Spleen (tissue), 11 donors: ENCODE results near the gene RUSF1. TPM values are rescaled to one million over a fixed set of nuclear protein-coding genes. Genes with fewer than 3 reads are reported as not detected.
"Not testable (repeated sequence)": the region's sequence is repeated elsewhere in the genome, so short reads cannot be mapped to it uniquely, and the experiment has no call there.

Source experiments
- DNase-seq: peaks from one replicate; pipeline ENCODE4 v3.0.0-alpha.2; 2020
- H3K27ac ChIP-seq, 8 donors: fragments of 200-600 bp; sonication (generic) in 7 of 8; 1 replicate in 4 of 8; 2 replicates in 4 of 8; pipeline versions ENCODE4 v1.5.0 to v1.8.0; 2016 to 2021; ENCODE audit warnings: inconsistent platforms in 4 of 8, mild to moderate bottlenecking in 4 of 8, moderate library complexity in 1 of 8
- H3K27me3 ChIP-seq, 7 donors: fragments of 200-600 bp; sonication (generic) in 6 of 7; replicated peaks in 1 of 7; 1 replicate in 4 of 7; 2 replicates in 3 of 7; pipeline versions ENCODE4 v1.5.0 to v1.8.0; 2016 to 2021; ENCODE audit warnings: inconsistent platforms in 3 of 7, mild to moderate bottlenecking in 1 of 7
- H3K36me3 ChIP-seq, 6 donors: fragments of 200-600 bp; sonication (generic) in 5 of 6; 1 replicate in 4 of 6; 2 replicates in 2 of 6; pipeline versions ENCODE4 v1.5.0 to v1.8.0; 2016 to 2021; ENCODE audit warnings: inconsistent platforms in 2 of 6
- H3K4me1 ChIP-seq, 6 donors: fragments of 200-600 bp; sonication (generic) in 5 of 6; 1 replicate in 3 of 6; 2 replicates in 3 of 6; pipeline versions ENCODE4 v1.5.0 to v1.8.0; 2016 to 2021; ENCODE audit warnings: inconsistent platforms in 3 of 6
- H3K4me3 ChIP-seq, 8 donors: fragments of 200-600 bp; sonication (generic) in 7 of 8; 1 replicate in 4 of 8; 2 replicates in 4 of 8; pipeline versions ENCODE4 v1.5.0 to v1.8.0; 2016 to 2021; ENCODE audit warnings: inconsistent platforms in 4 of 8, mild to moderate bottlenecking in 4 of 8, moderate library complexity in 2 of 8
- H3K9me3 ChIP-seq, 8 donors: fragments of 200-600 bp; sonication (generic) in 7 of 8; 1 replicate in 4 of 8; 2 replicates in 4 of 8; pipeline versions ENCODE4 v1.5.0 to v1.8.0; 2016 to 2021; ENCODE audit warnings: inconsistent platforms in 4 of 8
- POLR2A ChIP-seq, 3 donors: fragments of 450-650 bp; IDR thresholded peaks; one replicate each; pipeline ENCODE4 v1.5.1; 2017; ENCODE audit warnings: antibody characterized with exemption in 3 of 3, mild to moderate bottlenecking in 1 of 3
- POLR2AphosphoS5 ChIP-seq, 3 donors: sonication (generic); formaldehyde crosslinking; IDR thresholded peaks; one replicate each; pipeline ENCODE4 v1.5.1; 2017; ENCODE audit warnings: antibody characterized with exemption in 3 of 3
- WGBS, 5 donors: extraction: QIAGEN DNeasy Blood & Tissue Kit in 3 of 5; methylation state at CpG; one replicate each; pipeline versions ENCODE4 v1.1.5 to v1.1.7; 2013 to 2018; 5-methylcytosine and 5-hydroxymethylcytosine counted together
- intact Hi-C: fragments of 100-400 bp; cut with DNase I; formaldehyde crosslinking; loops from one replicate; pipeline ENCODE4 v1.15.0; 2023; ENCODE audit warnings: low total_unique reads
- polyA plus RNA-seq, 3 donors: library from polyadenylated mRNA; stranded (reverse); fragments of 200-250 nt; gene quantifications; one replicate each; pipeline ENCODE4 v1.2.1, GENCODE V29; 2013
- total RNA-seq, 7 donors: library from RNA; depleted of rRNA in 3 of 7; stranded (reverse); fragments of >200 nt in 3 of 7; fragmentation: NEBNext Ultra II Directional in 4 of 7; extraction: Animal tissue kit (Norgen Biotek cat#: 25700) in 4 of 7; gene quantifications; one replicate each; pipeline versions ENCODE4 v1.1.0 to v1.2.1, GENCODE V29; 2016 to 2021
- TF ChIP-seq, protein P1 (sequence below), 11 experiments: fragments of 200-600 bp in 7 of 11; fragments of 450-650 bp in 4 of 11; sonication (generic) in 4 of 11; IDR thresholded peaks in 8 of 11; conservative IDR thresholded peaks in 3 of 11; 1 replicate in 7 of 11; 2 replicates in 4 of 11; pipeline versions ENCODE4 v1.4.0 to v1.8.0; 2016 to 2021; ENCODE audit warnings: antibody characterized with exemption in 11 of 11, inconsistent platforms in 4 of 11, mild to moderate bottlenecking in 1 of 11
- donor health status: healthy with polysubstance abuse.
- donor health status: DM: no; HTN: no; CAD: no; lungs with moderate emphysema.
- donor health status: DM: no; HTN: no; CAD: no.
- donor health status: Bipolar disorder and iron deficiency.
- donor health status: healthy.
- donor health status: DM: no; HTN: no; CAD: no.
- donor health status: DM: yes; HTN: yes; CAD: no.

RUSF1 gene
- total and polyA plus RNA-seq, 10 donors = 36.6 to 73.3 (median 51.2) TPM

DNA sequence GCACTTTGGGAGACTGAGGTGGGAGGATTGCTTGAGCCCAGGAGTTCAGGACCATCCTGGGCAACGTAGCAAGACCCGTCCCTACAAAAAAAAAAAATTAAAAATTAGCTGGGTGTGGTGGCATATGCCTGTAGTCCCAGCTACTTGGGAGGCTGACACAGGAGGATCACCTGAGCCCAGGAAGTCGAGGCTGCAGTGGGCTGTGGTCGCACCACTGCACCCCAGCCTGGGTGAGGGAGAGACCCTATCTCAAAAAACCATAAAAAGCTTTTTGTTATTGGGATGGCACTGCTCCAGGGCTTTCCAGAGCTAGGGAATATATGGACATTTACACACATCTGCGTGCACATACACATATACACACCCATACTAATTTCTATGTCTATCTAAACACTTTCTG is 57.0 kb downstream of the RUSF1 start:
- H3K27ac ChIP-seq = peak overlapping the region in 1 of 8 donors; percentile 52

DNA sequence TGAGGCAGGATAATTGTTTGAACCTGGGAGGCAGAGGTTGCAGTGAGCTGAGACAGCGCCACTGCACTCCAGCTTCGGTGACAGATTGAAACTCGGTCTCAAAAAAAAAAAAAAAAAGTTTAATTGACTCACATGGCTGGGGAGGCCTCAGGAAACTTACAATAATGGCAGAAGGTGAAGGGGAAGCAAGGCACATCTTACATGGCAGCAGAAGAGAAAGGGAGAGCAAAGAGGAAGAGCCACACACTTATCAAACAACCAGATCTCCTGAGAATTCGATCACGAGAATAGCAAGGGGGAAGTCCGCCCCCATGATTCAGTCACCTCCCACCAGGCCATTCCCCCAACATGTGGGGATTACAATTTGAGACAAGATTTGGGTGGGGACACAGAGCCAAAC is 62.3 kb downstream of the RUSF1 start:
- WGBS, 5 donors = 71 to 81% (median 76%) methylated on average over 6 of the region's 6 CpGs
- H3K4me3 ChIP-seq, H3K36me3 ChIP-seq, H3K27ac ChIP-seq, DNase-seq, H3K27me3 ChIP-seq, H3K9me3 ChIP-seq: not testable (repeated sequence)
- intact Hi-C loops = loop anchor here (10.0 kb wide), 1 partner anchor 61 kb away; no protein-coding TSS in a partner anchor
- H3K4me1 ChIP-seq = peaks cover 0 to 22% (median 11%) of the 10 kb centered on the region in 6 donors

More for the DNA sequence above, 57.0 kb downstream of the RUSF1 start:
- H3K36me3 ChIP-seq = peaks cover 0 to 8% (median 0%) of the 10 kb centered on the region in 6 donors
- peaks cover 6 to 53% (median 45%) of the 10 kb centered on the region in 6 donors for H3K4me1 ChIP-seq
- no peak overlapping the region for H3K4me3 ChIP-seq
- H3K9me3 ChIP-seq = no peaks in the 10 kb centered on the region
- intact Hi-C loops = no loop called here
- WGBS, 5 donors = 76 to 92% (median 88%) methylated on average over 5 of the region's 5 CpGs
- H3K27me3 ChIP-seq = no peaks in the 10 kb centered on the region
- no peak for DNase-seq
- TF ChIP-seq POLR2A (IDR thresholded peaks at IDR 0.05) (no peak), POLR2AphosphoS5 (IDR thresholded peaks at IDR 0.05) (no peak)
- TF ChIP-seq, protein P1, sequence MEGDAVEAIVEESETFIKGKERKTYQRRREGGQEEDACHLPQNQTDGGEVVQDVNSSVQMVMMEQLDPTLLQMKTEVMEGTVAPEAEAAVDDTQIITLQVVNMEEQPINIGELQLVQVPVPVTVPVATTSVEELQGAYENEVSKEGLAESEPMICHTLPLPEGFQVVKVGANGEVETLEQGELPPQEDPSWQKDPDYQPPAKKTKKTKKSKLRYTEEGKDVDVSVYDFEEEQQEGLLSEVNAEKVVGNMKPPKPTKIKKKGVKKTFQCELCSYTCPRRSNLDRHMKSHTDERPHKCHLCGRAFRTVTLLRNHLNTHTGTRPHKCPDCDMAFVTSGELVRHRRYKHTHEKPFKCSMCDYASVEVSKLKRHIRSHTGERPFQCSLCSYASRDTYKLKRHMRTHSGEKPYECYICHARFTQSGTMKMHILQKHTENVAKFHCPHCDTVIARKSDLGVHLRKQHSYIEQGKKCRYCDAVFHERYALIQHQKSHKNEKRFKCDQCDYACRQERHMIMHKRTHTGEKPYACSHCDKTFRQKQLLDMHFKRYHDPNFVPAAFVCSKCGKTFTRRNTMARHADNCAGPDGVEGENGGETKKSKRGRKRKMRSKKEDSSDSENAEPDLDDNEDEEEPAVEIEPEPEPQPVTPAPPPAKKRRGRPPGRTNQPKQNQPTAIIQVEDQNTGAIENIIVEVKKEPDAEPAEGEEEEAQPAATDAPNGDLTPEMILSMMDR (IDR thresholded peaks at IDR 0.05 in 8 of 11, conservative IDR thresholded peaks at IDR 0.05 in 3 of 11) = no peak

DNA sequence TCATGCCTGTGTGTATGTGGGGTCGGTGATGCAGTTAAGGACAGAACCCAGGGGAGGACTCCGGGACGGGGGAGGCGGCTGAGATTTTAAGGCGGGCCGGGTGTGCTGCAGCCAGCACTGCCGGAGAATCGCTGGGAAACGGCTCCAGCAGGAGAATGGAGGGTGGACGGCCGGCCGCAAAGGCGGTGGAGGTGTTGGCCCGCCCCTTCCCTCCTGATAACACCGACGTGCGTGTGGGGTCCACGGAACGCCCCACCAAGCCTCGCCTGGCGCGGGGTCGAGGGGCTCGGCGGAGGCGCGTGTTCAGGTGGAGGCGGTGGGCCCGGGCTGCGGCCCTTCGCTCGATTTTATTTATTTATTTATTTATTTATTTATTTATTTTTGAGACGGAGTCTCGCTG is 66.2 kb downstream of the RUSF1 start:
- intact Hi-C loops = loop anchor here (5.0 to 10.0 kb wide), 2 partner anchors 57 to 455 kb away; partner anchors contain the start of gene HSD3B7
- Histone ChIP-seq H3K27ac (peak overlapping the region in 1 of 8 donors; percentile 86), H3K4me3 (peak overlapping the region in 7 of 8 donors; percentile 42 to 92 (median 68)), H3K9me3 (no peaks in the 10 kb centered on the region), H3K27me3 (no peaks in the 10 kb centered on the region), H3K36me3 (no peaks in the 10 kb centered on the region), H3K4me1 (peaks cover 0 to 31% (median 13%) of the 10 kb centered on the region in 6 donors)
- 64 to 84% (median 76%) methylated on average over 27 to 34 of the region's 34 CpGs for WGBS, 5 donors
- DNase-seq = no peak
- no peak for TF ChIP-seq POLR2A (IDR thresholded peaks at IDR 0.05)
- TF ChIP-seq POLR2AphosphoS5 (IDR thresholded peaks at IDR 0.05) = no peak
- TF ChIP-seq, protein P1 (IDR thresholded peaks at IDR 0.05 in 8 of 11, conservative IDR thresholded peaks at IDR 0.05 in 3 of 11) = no peak

DNA sequence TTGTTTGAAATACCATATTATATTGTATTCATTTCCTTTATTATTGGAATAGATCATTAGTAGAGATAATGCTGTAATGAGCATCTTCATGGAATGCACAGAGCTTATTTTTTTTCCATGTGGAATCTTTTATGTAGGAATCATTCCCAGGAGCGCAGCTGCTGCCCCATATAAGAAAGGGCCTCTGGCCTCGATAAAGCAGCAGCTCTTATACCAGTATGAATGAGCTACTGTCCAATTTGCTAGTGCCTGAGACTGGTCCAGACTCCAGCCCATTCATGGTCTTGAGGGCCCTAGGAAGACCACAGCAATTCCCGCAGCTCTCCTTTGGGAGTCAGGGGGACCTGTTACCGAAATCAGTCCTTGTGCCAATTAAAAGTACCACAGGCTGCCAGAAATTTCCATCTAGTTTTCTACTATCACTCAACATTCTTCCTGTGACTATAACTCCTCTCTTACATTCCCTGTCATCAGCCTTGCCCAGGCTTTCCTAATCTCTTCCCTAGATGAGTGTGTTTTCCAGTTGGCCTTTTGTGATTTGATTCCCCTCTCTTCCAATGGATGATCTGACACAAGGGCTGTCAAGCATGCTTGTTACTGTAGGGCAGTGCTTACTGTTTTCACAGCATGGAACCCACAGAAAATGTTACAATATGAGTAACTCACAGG is 67.5 kb downstream of the RUSF1 start:
- Histone ChIP-seq H3K9me3 (no peaks in the 10 kb centered on the region), H3K4me1 (peaks cover 0 to 31% (median 13%) of the 10 kb centered on the region in 6 donors), H3K27me3 (no peaks in the 10 kb centered on the region), H3K36me3 (no peaks in the 10 kb centered on the region), H3K27ac (no peak overlapping the region), H3K4me3 (no peak overlapping the region)
- TF ChIP-seq, protein P1 (IDR thresholded peaks at IDR 0.05 in 8 of 11, conservative IDR thresholded peaks at IDR 0.05 in 3 of 11) = no peak
- TF ChIP-seq POLR2AphosphoS5 (IDR thresholded peaks at IDR 0.05) = no peak
- no peak for TF ChIP-seq POLR2A (IDR thresholded peaks at IDR 0.05)
- DNase-seq = no peak
- intact Hi-C loops = loop anchor here (5.0 to 10.0 kb wide), 2 partner anchors 56 to 453 kb away; partner anchors contain the start of gene HSD3B7
- WGBS, 5 donors = 70 to 90% (median 87%) methylated on average over 4 of the region's 4 CpGs
